ENCODE results near the gene INTS7.

GRCh38 chr1:212042436-212042835 lies 7.1 kb upstream of the INTS7 start:
- TF ChIP-seq CTCF (IDR thresholded peaks at IDR 0.05): no peak
- TF ChIP-seq POLR2A (IDR thresholded peaks at IDR 0.05): no peak

Measured in adrenal gland (tissue), 5 donors.